Stimulated activated CD4-positive, alpha-beta T cell treated with anti-CD3 and anti-CD28 coated beads, Interleukin-1b, Interleukin-23, amount 100 ng/mL, for 48 hours (primary cell): ENCODE results near the gene SUN1.

ENCODE experiments used
- DNase-seq: peaks from one replicate; pipeline ENCODE4 v3.0.0-alpha.2; 2020

The SUN1 gene

GRCh38 chr7:879706-880105 lies 47.4 kb downstream of the SUN1 start:
- no peak for DNase-seq

- no peak for DNase-seq
Measured at GRCh38 chr7:880450-880849, 48.2 kb downstream of the SUN1 start.

GRCh38 chr7:881441-882234 lies 49.4 kb downstream of the SUN1 start:
- DNase-seq: no peak

GRCh38 chr7:882336-883035 lies 50.2 kb downstream of the SUN1 start:
- no peak for DNase-seq

- no peak for DNase-seq
Measured at GRCh38 chr7:883055-884021, 51.1 kb downstream of the SUN1 start.

- DNase-seq: no peak
Measured at GRCh38 chr7:884191-885003, 52.1 kb downstream of the SUN1 start.

GRCh38 chr7:885261-885892 lies 53.1 kb downstream of the SUN1 start:
- no peak for DNase-seq

- no peak for DNase-seq
Measured at GRCh38 chr7:885893-886625, 53.8 kb downstream of the SUN1 start.

- DNase-seq: no peak
Measured at GRCh38 chr7:886626-887487, 54.6 kb downstream of the SUN1 start.

- no peak for DNase-seq
Measured at GRCh38 chr7:887488-887820, 55.2 kb downstream of the SUN1 start.

GRCh38 chr7:888081-889024 lies 56.1 kb downstream of the SUN1 start:
- no peak for DNase-seq

- no peak for DNase-seq
Measured at GRCh38 chr7:889025-889390, 56.7 kb downstream of the SUN1 start.

- no peak for DNase-seq
Measured at GRCh38 chr7:889391-889790, 57.1 kb downstream of the SUN1 start.

GRCh38 chr7:890868-891267 lies 58.6 kb downstream of the SUN1 start:
- DNase-seq: no peak

GRCh38 chr7:891291-891690 lies 59.0 kb downstream of the SUN1 start:
- no peak for DNase-seq

- DNase-seq: no peak
Measured at GRCh38 chr7:891805-892204, 59.5 kb downstream of the SUN1 start.

GRCh38 chr7:892648-893593 lies 60.6 kb downstream of the SUN1 start:
- no peak for DNase-seq

GRCh38 chr7:893686-894085 lies 61.4 kb downstream of the SUN1 start:
- no peak for DNase-seq
